NCI-H460 (cell line): ENCODE measurements around the gene ULK1. TPM values are rescaled to one million over a fixed set of nuclear protein-coding genes. Genes with fewer than 3 reads are reported as not detected.
"Not testable (repeated sequence)": the region's sequence is repeated elsewhere in the genome, so short reads cannot be mapped to it uniquely, and the experiment has no call there.

ENCODE experiments used
- DNase-seq: peaks from one replicate; pipeline ENCODE4 v3.0.0-alpha.2; 2016; ENCODE audit warnings: low read depth; ENCODE audit errors: extremely low read depth
- total RNA-seq: library from RNA; depleted of rRNA; stranded (reverse); fragments of >200 nt; shearing (Covaris generic); gene quantifications from 2 replicates; pipeline ENCODE4 v1.2.3, GENCODE V29; 2014

ULK1 gene
- total RNA-seq, 1 experiment from 2014 or later, result 31.7 TPM

DNA sequence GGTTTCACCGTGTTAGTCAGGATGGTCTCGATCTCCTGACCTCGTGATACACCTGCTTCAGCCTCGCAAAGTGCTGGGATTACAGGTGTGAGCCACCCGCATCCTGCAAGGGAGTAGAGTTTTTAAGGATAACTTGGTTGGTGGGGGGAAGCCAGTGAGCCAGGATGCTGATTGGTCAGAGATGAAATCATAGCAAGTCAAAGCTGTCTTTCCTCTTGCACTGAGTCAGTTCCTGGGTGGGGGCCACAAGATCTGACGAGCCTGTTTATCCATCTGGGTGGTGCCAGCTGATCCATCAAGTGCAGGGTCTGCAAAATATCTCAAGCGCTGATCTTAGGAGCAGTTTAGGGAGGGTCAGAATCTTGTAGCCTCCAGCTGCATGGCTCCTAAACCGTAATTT is 9.3 kb upstream of the ULK1 start:
- DNase-seq, result not testable (repeated sequence)

DNA sequence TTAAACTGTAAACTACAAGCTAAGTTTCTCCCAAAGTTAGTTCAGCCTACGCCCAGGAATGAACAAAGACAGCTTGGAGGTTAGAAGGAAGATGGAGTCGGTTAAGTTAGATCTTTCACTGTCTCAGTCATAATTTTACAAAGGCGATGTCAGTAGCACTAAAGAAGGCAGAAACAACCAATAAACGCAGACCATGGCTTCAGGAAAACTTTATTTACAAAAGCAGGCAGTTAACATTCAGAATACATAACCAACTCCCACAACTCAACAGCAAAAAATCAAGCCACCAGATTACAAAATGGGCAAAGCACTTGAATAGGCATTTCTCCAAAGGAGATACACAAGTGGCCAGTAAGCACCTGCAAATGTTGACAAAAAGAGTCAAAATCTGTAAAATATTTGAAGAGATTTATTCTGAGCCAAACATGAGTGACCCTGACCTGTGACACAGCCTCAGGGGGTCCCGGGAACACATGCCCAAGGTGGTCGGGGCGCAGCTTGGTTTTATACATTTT is 8.8 kb upstream of the ULK1 start:
- no peak for DNase-seq

DNA sequence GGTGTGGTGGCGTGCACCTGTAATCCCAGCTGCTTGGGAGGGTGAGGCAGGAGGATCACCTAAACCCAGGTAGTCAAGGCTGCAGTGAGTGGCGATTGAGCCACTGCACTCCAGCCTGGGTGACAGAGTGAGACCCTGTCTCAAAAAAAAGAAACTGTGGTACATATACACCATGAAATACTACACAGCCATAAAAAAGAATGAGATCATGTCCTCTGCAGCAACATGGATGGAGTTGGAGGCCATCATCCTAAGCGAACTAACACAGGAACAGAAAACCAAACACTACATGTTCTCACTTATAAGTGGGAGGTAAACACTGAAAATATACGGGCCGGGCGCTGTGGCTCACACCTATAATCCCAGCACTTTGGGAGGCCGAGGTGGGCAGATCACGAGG is 2.7 kb upstream of the ULK1 start:
- DNase-seq, result not testable (repeated sequence)

DNA sequence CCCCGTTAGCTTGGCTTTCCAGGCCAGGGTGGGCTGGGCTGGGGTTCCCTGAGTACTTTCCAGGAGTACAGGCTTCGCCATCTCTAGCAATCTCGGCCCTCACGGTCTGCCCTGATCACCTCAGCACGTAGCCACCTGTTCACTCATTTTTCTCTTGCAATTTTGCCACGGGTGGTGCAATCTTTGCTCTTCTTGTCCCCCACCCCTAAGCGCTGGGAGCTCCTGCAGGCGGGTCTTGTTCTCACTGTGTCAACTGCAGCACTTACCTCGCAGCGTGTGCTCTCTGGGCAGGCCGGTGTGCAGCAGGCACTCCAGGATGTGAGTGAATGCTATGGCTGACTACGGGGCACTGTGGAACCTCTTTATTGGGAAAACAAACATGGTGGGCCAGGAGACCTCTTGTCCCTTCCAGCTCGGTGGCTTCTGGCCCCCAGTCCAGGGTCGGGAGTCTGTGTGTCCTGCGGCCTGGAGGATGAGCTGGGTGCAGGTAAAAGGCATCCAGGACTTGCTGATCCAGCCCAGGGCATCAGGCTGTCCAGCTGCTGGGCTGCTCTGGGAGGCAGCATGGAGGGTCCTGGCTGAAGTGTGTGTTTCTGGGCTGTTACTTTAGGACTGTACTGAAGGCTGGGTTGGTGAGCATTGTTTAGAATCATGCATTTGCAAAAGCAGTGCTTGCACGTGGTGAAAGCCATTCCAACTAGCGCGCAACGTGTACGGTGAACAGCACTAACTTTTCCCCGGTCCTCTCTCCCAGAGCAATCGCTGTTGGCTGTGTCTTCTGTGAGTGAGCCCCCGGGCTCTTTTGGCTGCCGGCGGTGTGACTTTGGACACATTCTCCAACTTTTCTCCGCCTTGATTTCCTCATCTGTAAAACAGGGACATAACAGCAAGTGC is 1.5 kb upstream of the ULK1 start:
- DNase-seq, result no peak

DNA sequence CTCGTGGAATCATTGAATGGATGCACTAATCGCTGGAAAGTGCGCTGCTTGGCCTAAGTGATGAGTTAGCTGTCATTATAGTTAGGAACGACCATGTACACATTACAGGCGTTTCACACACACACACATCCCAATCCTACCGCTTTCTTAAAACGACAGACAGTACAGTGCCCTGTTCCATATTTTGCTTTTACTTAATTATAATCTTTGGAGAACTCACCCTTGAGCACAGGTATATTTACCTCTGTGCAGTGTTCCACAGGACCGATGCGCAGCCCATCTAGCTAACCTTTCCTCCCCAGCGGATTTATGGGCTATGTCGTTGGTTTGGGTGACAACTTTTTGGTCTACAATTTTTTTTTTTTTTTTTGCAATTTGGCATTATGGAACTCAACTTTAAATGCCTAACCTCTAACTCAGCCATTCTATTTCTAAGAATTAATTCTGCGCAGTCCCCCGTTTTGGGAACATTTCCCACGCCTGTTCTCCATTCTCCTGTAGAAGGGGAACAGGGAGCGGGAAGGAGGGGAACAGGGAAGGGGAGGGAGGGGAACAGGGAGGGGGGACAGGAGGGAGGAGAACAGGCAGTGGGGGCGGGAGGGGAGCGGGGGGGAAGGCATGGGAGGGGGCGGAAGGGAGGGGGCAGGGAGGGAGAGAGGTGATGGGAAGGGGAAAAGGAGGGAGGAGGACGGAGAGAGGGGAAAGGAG is 663 bp upstream of the ULK1 start:
- DNase-seq, result no peak

DNA sequence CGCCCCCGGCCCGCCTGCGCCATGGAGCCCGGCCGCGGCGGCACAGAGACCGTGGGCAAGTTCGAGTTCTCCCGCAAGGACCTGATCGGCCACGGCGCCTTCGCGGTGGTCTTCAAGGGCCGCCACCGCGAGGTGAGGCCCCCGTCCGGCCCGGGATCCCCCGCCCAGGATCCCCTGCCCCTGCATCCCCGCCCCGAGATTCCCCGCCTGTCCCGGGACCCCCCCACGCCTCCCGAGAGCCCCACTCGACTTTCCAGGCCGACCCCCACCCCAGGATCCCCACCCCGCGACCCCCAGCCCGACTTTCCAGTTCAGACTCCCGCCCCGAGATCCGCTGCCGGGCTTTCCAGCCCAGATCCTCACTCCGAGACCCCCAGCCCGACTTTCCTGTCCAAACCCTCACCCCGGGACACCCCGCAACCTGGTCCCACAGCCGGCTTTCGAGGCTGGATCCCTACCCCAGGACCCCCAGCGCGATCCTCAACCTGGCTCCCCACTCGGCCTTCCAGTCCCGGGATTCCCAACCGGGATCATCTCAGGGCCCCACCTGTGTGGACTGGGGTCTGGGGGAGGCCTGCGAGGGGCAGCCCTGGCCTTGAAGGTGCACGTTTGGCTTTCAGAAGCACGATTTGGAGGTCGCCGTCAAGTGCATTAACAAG is 688 bp downstream of the ULK1 start:
- DNase-seq, result no peak

DNA sequence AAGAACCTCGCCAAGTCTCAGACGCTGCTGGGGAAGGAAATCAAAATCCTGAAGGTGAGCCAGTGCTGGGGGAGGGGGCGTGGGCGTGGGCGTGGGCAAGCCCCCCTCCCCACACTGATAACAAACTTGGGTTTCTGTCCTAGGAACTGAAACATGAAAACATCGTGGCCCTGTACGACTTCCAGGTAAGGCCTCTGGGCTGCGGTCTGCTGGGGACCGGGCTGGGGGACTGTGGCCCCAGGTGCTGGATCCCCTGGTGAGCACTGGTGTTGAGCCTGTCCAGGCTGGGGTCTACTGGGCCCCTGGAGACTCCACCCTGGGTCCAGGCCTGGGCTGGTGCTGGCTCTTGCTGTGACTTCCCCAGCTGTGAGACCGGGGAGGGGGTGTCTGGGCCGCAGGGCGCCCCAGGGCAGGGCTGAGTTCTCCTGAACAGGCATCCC is 1.2 kb downstream of the ULK1 start:
- DNase-seq, result no peak

DNA sequence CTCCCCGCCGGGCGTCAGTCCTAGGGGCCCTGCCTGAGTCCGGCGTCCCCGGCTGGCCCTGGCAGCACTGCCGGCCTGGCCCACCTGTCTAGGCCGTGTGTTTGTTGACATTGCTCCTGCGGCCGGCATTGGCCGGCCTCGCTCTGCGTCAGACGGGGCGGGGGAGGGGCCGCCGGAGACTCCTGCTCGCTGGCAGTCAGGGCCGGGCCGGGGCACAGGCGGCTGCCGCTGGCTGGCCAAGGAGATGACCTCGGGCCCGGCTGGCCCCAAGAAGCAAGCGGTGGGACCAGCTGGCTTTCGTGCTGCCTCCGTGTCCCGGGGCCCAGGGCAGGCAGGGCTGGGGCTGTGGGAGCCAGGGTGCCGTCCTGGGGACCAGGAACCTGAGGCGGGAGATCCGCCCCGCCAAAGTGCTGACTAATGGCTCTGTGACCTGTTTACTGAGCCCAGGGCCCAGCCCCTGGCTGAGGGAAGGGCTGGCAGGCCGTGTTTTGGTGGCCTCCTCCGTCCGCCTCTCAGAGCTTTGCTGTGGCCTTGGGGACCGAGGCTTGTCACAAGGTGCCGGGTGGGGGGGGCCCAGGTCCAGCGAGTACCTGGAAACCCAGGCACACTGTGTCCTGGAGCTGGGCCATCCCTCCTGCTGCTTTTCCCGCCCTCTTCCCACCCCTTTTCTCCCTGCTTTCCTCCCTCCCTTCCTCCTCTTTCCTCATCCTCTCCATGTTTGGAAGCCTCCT is 1.8 kb downstream of the ULK1 start:
- peak; percentile 83 for DNase-seq

DNA sequence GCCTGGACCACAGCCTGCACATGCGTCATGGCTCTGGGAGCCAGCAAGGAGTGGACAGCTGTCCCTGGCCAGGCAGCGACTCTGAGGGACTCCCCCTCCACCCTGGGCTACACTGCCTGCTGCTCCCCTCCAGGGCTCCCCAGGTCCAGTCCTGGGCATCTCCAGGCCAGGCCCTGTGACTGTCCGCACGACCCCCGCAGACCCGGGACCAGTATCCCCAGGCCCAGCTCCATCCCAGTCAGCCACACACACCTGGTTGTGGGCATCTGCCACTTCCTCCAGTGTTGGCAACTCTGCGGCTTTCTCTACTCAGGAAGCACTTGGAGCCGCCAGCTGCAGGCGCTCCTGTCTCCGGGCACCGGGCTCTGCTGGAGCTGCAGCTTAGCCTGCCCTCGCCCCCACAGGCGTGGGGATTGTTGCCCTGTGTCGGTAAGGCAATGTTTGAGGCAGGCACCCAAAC is 2.4 kb downstream of the ULK1 start:
- DNase-seq, result no peak

DNA sequence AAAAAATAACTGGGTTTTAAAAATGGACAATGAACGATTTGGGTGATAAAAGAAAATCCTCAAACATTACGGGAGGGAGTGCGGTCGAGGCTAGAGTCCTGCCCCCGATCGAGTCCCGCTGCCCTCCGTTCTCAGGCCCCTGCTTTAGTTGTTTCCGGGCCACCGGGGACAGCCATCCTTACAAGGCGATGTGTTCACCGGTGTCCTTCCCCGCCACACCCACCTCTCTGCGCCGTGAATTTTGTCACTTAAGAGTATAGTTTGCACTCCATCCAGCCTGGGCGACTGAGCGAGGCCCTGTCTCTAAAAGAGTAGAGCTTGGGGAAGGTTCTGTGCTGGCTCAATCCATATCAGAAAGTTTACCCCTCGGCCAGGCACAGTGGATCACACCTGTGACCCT is 2.9 kb downstream of the ULK1 start:
- no peak for DNase-seq

DNA sequence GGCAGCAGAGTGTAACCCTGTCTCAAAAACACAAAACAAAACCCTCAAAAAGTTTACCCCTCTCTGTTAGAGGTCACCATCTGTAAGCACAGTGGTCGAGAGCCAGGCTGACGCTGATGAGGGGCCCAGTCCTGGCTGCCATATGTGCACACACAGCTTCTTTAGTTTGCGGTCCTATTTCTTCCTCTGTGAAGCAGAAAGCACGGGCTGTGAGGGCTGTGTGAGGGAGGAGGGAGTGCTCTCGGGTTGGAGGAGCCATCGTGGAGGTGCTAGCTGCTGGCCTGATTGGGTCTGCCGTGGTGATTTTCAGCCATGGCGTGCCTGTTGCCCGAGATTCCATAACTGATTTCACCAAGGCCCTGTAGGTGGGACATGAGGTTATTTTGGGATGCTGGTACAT is 3.5 kb downstream of the ULK1 start:
- DNase-seq, result no peak

DNA sequence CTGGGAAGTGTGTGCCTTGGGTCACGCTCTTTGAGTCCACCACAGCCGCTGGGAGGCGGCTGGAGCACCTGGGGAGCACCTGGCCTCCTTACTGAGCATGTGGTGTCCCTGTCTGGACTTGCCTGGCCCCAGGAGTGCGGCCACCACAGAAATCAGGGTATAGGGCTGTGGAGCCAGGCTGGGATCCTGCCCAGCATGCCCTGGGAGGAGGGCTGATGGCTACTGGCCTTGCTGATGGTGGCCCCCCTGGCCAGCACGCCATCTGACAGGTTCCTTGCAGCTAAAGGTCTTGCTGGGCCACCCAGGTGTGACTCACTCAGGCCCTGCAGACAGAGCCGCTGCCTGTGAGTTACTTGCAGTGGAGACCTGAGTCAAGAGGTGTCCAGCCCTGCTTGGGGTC is 6.0 kb downstream of the ULK1 start:
- no peak for DNase-seq

DNA sequence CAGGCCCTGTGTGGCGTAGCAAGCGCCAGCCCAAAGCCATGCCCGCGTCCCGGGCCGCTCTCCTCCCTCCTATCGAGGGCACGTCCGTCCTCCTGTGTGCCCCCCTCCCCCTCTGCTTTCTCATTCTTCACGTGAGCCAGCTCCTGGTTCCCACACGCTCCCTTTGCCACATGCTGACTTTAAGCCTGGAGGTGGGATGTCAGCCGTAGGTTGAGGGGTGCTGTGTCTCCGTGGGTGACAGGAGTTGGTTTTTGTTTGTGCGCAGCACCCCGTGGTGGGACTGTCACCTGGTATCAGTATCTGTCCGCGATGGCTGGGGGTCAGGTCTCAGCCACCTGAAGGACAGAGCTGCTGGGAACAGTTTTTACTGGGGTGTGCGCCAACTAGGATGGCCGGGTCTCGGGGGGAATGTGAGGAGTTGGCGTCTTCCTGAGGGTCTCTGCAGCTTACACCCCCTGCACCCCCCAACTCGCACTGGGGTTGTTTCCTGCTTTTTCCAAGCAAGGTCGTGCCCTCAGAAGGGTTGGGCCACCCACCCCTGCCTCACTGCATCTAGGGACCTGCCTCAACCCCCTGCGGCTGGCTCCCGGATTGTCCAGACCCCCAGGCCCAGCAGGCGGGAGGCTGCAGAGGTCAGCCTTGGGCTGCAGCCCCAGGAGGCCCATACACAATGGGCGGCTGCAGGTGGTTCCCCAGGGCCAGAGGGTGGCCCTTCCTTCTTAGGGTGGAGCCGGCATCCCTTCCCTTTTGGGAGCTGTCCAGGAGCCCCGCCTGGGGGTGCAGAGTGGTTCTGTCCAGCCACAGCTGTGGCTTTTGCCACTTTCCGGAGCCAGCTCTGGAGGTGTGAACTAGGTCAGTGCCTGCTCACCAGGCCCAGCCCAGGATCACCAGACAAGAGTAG is 7.3 kb downstream of the ULK1 start:
- DNase-seq, result peak; percentile 21

DNA sequence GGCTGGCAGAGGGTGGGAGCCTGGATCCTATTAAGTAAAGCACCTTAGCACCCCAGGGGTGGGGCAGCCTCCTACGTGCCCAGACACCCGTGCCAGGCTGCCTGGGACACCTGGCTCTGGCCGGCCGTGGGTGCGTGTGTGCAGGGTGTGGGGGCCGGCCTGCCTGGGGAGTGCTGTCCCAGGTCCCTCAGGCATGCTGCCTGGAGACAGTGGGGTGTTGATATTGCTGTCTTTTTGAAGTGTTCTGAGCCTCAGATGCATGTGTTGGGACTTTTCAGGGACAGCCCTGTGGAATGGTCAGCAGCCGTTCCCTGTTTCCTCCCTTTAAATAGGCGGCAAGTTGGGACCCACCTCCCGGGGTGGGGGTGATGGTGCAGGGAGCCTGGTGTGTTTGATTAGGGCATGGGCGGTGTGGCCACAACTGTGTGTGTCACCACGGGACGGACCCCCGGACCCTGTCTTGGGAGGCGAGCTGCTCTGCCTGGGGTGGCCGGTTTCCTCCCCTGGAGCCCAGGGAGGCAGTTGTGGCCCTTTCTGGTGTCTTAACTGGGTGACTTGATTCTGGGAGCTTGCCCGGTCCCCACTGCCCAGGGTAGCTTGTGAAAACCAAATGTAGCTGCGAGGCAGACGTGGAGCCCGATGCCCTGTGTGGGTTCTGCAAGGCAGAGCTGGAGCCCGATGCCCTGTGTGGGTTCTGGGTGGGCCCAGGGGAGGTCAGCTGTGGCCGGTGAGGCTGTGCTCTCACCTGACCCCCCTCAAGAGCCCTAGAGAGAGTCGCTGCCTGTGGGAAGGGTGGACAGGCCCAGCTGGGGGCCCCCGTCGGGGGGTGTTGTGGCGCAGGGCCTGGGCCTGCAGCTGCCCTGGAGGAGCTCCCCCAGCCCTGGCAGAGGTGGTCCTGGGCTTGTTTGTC is 8.2 kb downstream of the ULK1 start:
- DNase-seq, result no peak

DNA sequence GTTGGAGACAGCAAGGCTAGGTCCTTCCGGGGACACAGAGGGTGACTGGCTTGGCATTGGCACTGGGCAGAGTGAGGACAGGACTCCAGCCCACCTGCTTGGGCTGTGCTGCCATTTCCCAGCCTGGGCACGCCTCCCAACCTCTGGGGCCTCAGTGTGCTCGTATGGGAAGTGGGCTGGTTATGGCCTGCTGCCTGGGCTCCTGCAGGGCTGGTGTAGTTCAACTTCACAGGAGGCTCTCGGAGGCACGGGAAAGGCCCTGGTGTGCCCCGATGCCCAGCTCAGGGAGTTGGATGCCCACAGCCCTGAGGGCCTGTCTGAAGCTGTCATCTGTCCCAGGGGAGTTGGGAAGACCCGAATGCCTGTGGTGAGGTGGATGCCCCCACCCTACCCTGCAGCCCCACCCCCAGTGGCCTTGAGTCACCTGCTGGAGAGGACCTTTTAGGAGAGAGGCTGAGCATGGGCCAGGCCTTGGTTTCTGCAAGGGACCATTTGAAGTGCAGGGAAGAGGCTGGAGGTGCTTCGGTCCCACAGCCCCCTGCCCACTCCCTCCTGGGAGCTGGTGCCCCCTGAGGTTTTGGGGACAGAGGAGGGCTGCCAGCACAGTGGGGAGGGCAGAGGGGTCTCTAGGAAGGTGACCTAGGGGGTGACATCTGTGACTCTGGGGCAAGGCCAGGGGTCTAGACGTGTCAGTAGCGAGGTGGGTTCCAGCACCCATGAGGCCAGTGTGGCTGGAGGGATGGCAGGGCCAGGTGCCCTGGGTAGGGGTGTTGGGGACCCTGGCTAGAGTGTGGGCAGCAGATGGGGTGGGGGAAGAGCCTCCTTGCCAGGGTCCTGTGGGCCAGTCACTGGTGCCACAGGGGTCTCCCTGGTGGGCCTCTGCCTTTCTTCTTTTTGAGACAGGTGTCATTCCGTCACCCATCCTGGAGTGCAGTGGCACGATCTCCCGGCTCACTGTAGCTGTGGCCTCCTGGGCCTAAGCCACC is 9.1 kb downstream of the ULK1 start:
- DNase-seq, result no peak

DNA sequence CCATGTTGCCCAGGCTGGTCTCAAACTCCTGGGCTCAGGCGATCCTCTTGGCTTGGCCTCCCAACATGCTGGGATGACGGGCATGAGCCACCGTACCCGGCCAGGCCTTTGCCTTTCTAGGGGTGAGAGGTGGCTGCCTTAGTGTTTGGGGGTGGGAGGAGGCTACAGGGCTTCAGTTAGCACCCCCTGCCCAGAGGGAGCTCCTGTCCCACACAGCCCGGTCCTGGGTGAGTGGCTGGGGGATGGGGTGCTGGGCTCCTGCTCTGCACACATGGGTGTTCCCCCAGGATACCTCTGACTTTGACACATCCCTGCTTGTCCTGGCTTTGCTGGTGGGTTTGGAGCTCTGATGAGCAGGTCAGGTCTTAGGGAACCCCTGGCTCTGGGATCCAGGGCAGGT is 9.9 kb downstream of the ULK1 start:
- no peak for DNase-seq

DNA sequence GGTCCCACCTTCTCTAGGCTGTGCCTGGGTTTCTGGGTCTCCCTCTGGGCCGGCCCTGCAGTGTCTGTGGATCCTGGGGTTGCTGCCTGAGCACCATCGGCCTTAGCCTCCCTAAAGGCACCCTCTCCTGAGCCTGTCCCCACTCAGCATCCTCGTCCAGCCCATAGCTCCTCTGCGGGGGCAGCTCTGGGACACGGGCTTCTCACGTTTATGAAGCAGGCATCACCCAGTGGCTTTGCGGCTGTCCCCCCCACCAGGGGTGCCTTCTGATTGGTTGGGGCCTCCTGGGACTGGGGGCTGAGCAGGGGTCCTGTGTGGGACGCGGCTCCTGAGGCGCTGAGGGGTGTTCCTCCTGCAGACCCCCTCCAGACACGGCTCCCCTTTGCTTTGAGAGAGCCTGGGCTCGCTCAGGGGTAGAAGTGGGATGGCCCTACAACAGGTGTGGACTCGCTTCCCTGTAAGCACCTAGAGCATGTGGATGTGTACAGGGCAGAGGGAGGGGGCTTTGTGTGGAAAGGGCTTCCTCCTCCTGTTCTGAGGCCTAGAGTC is 10.7 kb downstream of the ULK1 start:
- DNase-seq, result no peak
